GM12892 (cell line): ENCODE results near the gene ARNT2.

ENCODE experiments used
- POLR2A ChIP-seq: IDR thresholded peaks from 2 replicates; pipeline ENCODE4 v1.6.1; 2011; ENCODE audit warnings: low read depth, low read length, control low read depth
- TAF1 ChIP-seq: IDR thresholded peaks from 2 replicates; pipeline ENCODE4 v1.6.1; 2011; ENCODE audit warnings: low read depth, mild to moderate bottlenecking, control low read depth, low read length, borderline replicate concordance

DNA sequence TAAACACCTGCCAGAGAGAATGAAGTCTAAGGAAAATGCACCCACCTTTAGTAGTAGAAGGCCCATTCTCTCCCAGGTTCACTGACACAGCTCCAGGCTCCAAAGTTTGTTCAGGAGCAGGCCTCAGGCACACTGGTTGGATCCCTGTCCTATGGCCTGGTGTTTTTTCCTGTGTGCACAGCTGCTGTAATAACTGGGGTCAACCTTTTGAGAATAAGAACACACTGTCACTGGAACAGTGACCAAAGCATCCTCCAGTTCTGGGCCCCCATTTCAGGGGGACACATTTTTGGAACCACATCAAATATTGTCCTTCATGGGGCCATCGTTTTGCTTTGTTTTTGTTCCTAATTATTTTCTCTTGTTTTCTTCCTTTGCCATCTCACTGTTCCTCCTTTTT lies 95.8 kb downstream of the ARNT2 start:
- TF ChIP-seq POLR2A (no peak), TAF1 (no peak)
